ENCODE results near the gene IRS1. TPM values are rescaled to one million over a fixed set of nuclear protein-coding genes. Genes with fewer than 3 reads are reported as not detected.

Gene IRS1
- total RNA-seq, 1 experiment from 2014 or later, result 20.9 TPM

- H3K4me3 ChIP-seq, result no peak overlapping the region
- no peak for DNase-seq
- no peaks in the 10 kb centered on the region for H3K9me3 ChIP-seq (replicated peaks)
- H3K27ac ChIP-seq, result no peak overlapping the region
- no peaks in the 10 kb centered on the region for H3K27me3 ChIP-seq
- H3K36me3 ChIP-seq, result no peaks in the 10 kb centered on the region
- H3K4me1 ChIP-seq, result peaks cover 29% of the 10 kb centered on the region
Measured at GRCh38 chr2:226694586-226695284, 104.9 kb downstream of the IRS1 start.

- H3K27ac ChIP-seq, result no peak overlapping the region
- no peaks in the 10 kb centered on the region for H3K36me3 ChIP-seq
- no peaks in the 10 kb centered on the region for H3K9me3 ChIP-seq (replicated peaks)
- no peaks in the 10 kb centered on the region for H3K27me3 ChIP-seq
- no peak overlapping the region for H3K4me3 ChIP-seq
- DNase-seq, result no peak
- H3K4me1 ChIP-seq, result peaks cover 26% of the 10 kb centered on the region
Measured at GRCh38 chr2:226694149-226694548, 105.5 kb downstream of the IRS1 start.

DNA sequence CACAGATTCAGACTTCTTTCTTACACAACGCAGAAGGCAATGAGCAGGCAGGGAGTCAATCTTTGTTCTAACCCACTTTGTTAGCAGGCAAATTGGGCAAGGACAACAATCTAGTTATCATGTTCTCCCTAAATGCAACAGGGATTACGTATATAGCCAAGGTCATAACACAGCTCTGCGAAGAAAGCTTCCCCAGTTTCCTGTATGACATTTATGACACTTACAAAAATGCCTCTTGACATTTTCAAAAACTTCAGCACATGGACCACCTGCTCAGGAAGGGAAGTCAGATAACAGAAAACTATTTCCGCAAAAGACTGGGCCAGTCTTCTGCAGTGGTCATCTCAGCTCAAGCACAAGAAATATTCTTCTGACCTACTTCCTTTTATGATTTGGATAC, 106.1 kb downstream of the IRS1 start:
- Histone ChIP-seq H3K27ac (no peak overlapping the region), H3K4me1 (peaks cover 24% of the 10 kb centered on the region), H3K27me3 (no peaks in the 10 kb centered on the region), H3K36me3 (no peaks in the 10 kb centered on the region), H3K4me3 (no peak overlapping the region), H3K9me3 (replicated peaks) (no peaks in the 10 kb centered on the region)
- no peak for DNase-seq

GRCh38 chr2:226692521-226693126, 107.0 kb downstream of the IRS1 start:
- Histone ChIP-seq H3K9me3 (replicated peaks) (no peaks in the 10 kb centered on the region), H3K36me3 (no peaks in the 10 kb centered on the region), H3K27ac (no peak overlapping the region), H3K4me3 (no peak overlapping the region), H3K27me3 (no peaks in the 10 kb centered on the region), H3K4me1 (peaks cover 33% of the 10 kb centered on the region)
- no peak for DNase-seq

DNA sequence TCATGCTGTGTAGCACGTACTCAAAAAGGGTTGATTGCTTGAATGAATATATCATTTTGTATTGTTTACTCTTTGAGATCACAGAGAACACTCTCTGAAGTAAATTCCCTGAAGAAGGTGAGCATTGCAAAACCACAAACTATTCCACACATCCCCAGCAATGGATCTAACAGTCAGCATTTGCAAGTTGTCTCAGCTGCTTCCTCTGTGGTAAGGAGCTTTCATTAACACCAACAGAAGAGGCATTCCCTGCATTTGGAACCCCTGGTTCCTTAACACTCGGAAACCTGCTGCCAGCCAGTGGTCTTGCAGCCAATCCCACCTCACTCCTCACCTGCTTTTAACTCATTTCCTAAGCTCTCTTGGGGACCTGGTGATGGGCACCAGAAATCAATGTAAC, 108.4 kb downstream of the IRS1 start:
- Histone ChIP-seq H3K36me3 (no peaks in the 10 kb centered on the region), H3K4me3 (no peak overlapping the region), H3K27ac (peak overlapping the region; percentile 59), H3K4me1 (peaks cover 45% of the 10 kb centered on the region), H3K9me3 (replicated peaks) (no peaks in the 10 kb centered on the region), H3K27me3 (no peaks in the 10 kb centered on the region)
- DNase-seq, result peak; percentile 62 to 80

DNA sequence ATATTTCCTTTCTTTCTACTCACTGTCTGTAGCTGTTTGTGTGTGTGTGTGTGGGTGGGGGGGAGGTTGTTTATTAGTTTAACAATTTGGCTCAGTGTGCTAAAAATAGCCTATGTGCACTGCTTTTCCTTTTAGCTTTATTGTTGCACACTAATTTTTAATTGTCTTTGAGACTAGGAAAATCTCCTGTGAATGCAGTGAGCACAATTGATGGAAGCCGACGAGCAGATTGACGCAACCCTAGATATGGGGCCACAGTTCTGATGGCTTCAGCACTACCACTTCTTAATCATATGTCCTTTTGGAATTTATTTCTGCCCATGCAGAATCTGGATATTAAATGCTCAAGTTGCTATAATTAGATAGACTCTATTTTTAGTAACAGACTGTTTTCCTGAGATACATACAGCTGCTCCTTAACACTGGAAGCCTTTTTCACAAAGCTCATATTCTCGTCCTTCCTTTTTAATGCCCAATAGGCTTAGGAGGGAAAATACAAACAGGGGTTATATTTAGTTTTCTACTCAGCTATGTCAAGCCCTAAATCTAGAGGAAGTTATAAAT, 109.1 kb downstream of the IRS1 start:
- Histone ChIP-seq H3K9me3 (replicated peaks) (no peaks in the 10 kb centered on the region), H3K36me3 (no peaks in the 10 kb centered on the region), H3K4me3 (peak overlapping the region; percentile 18), H3K27ac (peak overlapping the region; percentile 59), H3K4me1 (peaks cover 46% of the 10 kb centered on the region), H3K27me3 (no peaks in the 10 kb centered on the region)
- peak; percentile 24 to 70 for DNase-seq

GRCh38 chr2:226687641-226688253, 111.9 kb downstream of the IRS1 start:
- DNase-seq, result peak; percentile 63 to 91
- no peaks in the 10 kb centered on the region for H3K36me3 ChIP-seq
- H3K4me1 ChIP-seq, result peaks cover 73% of the 10 kb centered on the region
- no peaks in the 10 kb centered on the region for H3K9me3 ChIP-seq (replicated peaks)
- H3K27ac ChIP-seq, result peak overlapping the region; percentile 77
- H3K4me3 ChIP-seq, result no peak overlapping the region
- H3K27me3 ChIP-seq, result no peaks in the 10 kb centered on the region

DNA sequence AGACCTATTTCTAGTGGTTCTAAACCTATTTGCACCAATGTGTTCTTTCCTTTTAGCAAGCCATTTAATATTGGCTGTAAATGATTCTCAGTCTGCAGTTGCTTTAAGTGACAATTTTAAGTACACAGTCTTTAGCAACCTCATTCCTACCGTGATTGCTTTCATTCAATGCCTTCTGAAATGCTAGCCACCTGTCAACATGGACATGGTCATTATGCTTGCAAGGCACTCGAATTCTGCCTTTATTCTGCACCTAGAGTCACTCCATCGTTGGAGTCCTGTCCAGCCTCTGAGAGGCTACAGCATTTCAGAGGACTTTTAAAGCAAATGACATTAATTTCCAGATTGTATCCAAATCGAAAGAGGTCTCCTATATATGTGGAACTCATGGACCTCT, 115.1 kb downstream of the IRS1 start:
- Histone ChIP-seq H3K27me3 (no peaks in the 10 kb centered on the region), H3K4me3 (no peak overlapping the region), H3K27ac (peak overlapping the region; percentile 83), H3K9me3 (replicated peaks) (no peaks in the 10 kb centered on the region; the same call in 1 of the 2 replicates), H3K36me3 (no peaks in the 10 kb centered on the region), H3K4me1 (peaks cover 56% of the 10 kb centered on the region)
- DNase-seq, result peak; percentile 74 to 90

DNA sequence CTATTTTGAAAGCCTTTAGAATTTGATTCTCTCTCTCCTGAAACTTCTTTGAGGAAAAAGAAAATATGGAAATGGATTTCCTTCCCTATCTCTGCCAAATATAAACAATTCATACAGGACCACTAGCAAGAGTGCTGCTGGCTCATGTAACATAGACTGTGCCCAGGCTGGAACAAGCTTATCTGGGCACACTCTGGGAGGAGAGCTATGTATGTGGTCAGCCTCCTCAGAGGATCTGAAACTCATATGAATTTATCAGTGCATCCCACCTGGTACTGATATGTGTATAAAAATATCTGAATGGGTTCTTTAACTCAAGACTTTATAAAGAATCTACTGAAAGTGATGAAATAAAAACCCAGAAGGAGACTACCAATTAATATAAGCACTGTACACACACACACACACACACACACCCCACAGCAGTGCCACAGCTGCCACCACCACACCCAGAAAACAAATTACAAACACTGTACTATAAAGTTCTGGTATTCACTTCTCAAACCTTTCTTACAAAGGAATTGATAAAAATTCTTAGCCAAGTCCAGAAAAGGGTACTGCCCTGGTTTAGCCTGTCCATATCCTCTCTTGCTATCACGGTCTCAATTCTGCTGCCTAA, 115.6 kb downstream of the IRS1 start:
- Histone ChIP-seq H3K4me3 (no peak overlapping the region), H3K36me3 (no peaks in the 10 kb centered on the region), H3K4me1 (peaks cover 59% of the 10 kb centered on the region), H3K27ac (peak overlapping the region; percentile 83), H3K27me3 (no peaks in the 10 kb centered on the region), H3K9me3 (replicated peaks) (no peaks in the 10 kb centered on the region; the same call in 1 of the 2 replicates)
- DNase-seq, result no peak

- H3K36me3 ChIP-seq, result no peaks in the 10 kb centered on the region
- peaks cover 56% of the 10 kb centered on the region for H3K4me1 ChIP-seq
- no peaks in the 10 kb centered on the region for H3K27me3 ChIP-seq
- no peak overlapping the region for H3K4me3 ChIP-seq
- no peak for DNase-seq
- H3K27ac ChIP-seq, result peak overlapping the region; percentile 83; the same call in 1 of the 2 replicates
- H3K9me3 ChIP-seq (replicated peaks), result no peaks in the 10 kb centered on the region; the same call in 1 of the 2 replicates
Measured at GRCh38 chr2:226683196-226683595, 116.4 kb downstream of the IRS1 start.

Other genes with a start within 250 kb of the IRS1 start
- 1.5 and 2.0 TPM in 2 replicates for gene RHBDD1, start 36.2 kb upstream of the IRS1 start, total RNA-seq (2014; rRNA removed; shearing (Covaris generic))